Right lobe of liver (tissue), 4 donors: ENCODE measurements around the gene MTSS2.

Experiments
- CTCF ChIP-seq, 4 donors: fragments of 200-600 bp in 3 of 4; fragments of 450-650 bp in 1 of 4; IDR thresholded peaks; one replicate each; pipeline versions ENCODE4 v1.5.1 to v1.8.0; 2016 to 2022; ENCODE audit warnings: antibody characterized with exemption in 4 of 4, mild to moderate bottlenecking in 2 of 4
- POLR2A ChIP-seq: fragments of 450-650 bp; IDR thresholded peaks from one replicate; pipeline ENCODE4 v1.6.1; 2017; ENCODE audit warnings: antibody characterized with exemption, mild to moderate bottlenecking
- donor health status: DM: no; HTN: no; CAD: no.
- donor health status: DM: no; HTN: no; CAD: no.
- donor health status: DM: no; HTN: yes; CAD: no.

DNA sequence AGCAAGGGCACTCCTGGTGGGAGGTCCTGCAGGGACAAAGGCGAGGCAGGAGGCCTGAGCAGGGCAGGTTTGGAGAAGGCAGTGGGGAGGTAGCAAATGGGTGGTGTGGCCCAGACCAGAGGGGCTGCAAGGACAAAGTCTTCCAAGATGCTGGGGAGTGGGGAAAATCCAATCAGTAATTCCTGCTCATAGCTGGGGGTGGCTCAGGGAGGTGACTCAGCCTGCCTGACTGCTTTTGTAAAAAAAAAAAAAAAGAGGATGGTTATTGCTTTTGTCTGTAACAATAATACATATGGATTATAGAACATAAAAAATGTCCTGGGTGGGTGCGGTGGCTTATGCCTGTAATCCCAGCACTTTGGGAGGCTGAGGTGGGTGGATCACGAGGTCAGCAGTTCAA, 34.3 kb downstream of the MTSS2 start:
- no peak for TF ChIP-seq CTCF (IDR thresholded peaks at IDR 0.05)
- TF ChIP-seq POLR2A = no peak
